HG02623 (cell line): ENCODE measurements around the gene SLC2A4RG.

Experiments used
- ATAC-seq: cut with Tn5 transposase; IDR thresholded peaks from one replicate; pipeline ENCODE4 v1.9.1; 2021; ENCODE audit warnings: moderate library complexity; ENCODE audit not compliant: unreplicated experiment

SLC2A4RG gene

DNA sequence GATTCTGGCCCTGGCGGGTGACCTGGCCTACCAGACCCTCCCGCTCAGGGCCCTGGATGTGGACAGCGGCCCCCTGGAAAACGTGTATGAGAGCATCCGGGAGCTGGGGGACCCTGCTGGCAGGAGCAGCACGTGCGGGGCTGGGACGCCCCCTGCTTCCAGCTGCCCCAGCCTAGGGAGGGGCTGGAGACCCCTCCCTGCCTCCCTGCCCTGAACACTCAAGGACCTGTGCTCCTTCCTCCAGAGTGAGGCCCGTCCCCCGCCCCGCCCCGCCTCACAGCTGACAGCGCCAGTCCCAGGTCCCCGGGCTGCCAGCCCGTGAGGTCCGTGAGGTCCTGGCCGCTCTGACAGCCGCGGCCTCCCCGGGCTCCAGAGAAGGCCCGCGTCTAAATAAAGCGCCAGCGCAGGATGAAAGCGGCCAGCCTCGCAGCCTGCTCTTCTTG is 868 bp upstream of the SLC2A4RG start:
- no peak for ATAC-seq

DNA sequence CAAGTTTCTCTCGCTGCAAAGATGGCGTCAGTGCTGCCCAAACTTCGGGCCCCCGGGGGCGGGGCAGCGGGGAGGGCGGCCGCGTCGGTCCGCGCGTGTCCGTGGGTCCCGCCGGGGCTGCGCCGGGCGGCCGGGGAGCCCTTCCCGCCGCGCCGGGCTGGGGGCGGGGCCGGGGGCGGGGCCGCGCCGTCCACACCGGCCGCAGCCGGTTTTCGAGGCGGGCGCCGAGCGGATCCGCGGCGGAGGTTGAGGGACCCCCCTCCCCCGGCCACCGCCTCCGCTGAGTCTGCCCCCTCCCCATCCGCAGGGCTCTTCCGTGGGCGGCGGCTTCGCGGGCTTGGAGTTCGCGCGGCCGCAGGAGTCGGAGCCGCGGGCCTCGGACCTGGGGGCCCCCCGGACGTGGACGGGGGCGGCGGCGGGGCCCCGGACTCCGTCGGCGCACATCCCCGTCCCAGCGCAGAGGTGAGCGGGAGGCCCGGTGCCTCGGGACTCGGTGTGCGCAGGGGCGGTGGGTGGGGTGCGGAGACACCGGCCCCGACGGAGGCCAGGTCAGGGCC is 572 bp downstream of the SLC2A4RG start:
- peak; percentile 17 for ATAC-seq

DNA sequence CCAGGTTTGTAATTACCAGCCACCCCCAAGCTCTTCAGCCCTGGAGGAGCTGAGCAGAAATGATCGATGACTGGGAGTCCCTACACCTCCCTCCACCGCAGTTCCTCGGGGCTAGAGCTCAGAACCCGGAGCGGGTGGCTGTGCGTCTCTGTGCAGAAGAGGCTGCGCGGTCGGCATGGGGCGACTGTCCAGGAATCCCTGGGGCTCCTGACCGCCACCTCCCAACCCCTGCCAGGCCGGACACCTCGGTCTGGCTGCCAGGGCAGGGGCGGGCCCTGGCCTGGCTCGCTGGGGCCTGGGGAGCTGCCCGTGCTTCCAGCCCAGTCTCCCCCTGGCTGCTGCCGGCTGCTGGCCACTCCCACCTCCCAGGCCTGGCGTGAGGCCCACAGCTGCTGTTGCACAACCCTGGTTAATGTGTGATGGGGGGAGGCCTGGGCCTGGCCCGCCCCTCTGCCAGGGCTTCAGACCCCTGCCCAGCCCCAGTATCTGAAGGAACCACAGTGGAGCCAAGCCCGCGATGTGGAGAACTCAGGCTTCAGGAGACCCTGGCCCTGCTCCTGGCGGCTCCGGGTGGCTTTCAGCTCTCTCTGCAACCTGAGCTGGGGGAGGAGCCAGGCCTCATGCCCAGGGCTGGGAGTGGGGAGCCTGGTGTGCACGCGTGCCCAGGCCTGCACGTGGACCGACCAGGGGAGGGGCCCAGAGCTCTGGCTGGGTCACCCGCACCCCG is 1.2 kb downstream of the SLC2A4RG start:
- no peak for ATAC-seq

DNA sequence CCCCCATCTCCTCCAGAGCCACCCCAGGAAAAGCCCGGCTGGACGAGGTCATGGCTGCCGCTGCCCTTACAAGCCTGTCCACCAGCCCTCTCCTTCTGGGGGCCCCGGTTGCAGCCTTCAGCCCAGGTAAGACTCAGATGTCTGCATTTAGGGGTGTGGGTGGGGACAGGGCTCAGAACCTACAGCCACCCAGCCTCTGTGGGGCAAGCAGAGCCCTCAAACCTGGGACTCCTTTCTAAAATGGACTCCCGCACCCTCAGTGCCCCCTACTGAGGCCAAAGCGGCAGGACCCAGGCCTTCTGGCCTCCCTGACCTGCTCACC is 1.7 kb downstream of the SLC2A4RG start:
- no peak for ATAC-seq

DNA sequence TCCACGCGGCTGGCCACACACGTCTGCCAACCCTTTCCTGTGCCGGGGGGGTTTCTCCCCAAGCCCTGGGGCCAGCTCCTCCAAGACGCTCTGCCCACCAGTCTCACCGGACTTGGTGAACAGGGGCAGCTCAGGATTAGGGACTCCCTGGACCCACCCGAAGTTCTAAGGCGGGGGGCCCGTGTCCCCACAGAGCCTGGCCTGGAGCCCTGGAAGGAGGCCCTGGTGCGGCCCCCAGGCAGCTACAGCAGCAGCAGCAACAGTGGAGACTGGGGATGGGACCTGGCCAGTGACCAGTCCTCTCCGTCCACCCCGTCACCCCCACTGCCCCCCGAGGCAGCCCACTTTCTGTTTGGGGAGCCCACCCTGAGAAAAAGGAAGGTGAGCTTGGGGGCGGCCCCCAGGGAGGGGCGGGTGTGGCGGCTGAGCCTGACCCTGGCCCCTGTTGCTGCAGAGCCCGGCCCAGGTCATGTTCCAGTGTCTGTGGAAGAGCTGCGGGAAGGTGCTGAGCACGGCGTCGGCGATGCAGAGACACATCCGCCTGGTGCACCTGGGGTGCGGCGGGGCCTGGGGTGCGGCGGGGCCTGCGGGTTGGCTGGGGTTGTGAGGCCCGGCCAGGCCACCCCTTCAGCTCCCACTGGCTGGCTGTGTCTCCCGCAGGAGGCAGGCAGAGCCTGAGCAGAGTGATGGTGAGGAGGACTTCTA is 2.3 kb downstream of the SLC2A4RG start:
- no peak for ATAC-seq

DNA sequence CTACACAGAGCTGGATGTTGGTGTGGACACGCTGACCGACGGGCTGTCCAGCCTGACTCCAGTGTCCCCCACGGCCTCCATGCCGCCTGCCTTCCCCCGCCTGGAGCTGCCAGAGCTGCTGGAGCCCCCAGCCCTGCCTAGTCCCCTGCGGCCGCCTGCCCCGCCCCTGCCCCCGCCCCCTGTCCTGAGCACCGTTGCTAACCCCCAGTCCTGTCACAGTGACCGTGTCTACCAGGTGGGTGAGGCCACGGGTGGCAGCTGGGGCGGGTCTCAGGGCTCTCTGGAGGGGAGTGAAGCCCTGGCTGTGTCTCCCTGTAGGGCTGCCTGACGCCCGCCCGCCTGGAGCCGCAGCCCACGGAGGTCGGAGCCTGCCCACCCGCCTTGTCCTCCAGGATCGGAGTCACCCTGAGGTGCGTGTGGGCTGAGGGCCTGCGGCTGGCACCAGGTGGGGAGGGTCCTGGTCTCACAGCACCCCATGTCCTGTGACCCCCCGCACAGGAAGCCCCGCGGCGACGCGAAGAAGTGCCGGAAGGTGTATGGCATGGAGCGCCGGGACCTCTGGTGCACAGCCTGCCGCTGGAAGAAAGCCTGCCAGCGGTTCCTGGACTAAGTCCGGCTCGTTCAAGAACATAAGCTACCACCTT is 2.9 kb downstream of the SLC2A4RG start:
- no peak for ATAC-seq

DNA sequence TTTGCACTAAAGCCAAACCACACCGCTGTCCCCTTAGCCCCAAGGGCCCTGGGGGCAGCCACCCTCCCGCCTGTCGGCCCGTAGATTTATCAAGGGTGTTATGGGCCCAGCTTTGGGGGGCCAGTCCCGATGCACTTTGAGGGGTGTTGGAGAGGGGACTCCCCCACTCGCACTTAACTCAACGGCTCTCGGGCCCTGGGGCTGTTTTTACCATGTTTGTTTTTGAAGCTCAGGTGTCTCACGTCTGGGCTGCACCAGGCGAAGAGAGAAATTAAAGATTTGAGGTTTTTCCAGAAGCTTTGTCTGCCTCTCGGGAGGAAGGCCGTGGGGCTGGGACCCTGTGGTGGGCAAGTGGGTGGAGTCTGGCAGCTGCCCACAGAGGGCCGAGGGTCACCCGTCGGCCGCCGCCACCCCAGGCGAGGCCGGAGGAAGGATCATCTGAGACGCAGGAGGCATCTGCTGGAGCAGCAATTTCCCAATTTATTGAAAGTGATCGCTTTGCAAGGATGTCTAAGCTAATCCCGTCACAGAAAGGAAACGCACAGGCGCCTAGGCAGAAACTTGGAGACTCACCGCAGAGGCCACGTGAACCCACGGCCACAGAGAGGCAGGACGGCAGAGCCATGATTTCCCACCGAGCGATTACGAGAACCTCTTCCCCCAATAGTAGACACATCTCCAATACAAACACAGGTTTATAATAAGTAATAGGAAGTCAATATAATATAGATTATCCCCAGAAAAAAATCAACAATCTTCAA is 3.8 kb downstream of the SLC2A4RG start:
- no peak for ATAC-seq

DNA sequence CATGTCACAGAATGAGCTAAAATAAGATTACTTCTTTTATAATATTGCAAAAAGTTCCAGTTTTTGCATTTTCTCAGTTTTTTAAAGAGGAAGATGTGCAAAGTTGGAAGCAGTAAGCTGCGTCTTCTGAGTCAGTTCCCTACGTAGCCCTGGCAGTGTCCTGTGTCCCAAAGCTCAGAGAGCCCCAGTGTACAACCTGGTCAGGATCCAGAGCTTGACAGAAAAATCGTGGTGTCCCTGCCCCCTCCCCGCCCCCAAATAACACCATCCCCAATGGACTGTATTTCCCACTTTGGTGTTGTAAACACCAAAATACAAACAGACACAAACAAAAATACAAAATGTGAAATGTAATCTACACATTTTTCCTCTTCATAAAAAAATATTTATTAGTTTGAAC is 4.6 kb downstream of the SLC2A4RG start:
- ATAC-seq = no peak

DNA sequence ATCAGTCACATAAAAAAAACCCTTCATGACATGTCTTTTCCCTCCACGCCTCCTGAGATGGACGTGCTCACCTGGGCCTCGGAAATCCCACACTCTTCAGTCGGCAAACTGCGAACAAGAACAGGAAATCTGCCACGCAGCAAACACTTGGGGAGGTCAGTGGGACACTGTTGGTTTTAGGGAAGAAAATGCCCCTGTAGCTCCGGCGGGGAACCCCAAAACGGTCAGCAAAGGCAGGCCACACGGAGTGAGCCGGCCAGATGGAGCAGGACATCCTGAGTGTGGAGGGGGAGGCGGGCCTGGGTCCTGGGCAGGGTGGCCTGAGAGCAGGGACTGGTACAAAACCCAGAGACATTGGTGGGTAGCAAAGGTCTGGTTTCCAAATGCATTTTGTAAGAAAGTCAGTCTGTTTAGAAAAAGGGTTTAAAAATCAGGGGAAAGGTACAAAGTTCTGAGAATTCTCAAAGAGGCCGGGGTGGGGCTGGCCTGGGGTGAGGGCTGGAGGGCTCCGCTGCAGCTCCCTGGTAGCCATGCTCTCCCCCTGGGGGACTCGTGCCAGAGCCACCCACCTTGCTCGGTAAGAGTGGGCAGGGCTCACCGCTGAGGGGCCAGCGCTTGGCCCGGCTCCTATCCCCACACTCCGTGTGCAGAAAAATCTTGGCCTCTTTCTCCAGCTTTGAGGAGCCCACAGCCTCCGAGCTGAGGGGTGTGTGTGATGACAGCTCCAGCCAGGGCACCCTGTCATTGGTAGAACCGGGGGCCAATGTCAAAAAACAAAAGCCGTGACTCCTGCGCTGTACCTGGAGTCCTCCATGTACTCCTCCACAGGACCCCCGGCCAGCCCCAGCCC is 5.2 kb downstream of the SLC2A4RG start:
- ATAC-seq = no peak

DNA sequence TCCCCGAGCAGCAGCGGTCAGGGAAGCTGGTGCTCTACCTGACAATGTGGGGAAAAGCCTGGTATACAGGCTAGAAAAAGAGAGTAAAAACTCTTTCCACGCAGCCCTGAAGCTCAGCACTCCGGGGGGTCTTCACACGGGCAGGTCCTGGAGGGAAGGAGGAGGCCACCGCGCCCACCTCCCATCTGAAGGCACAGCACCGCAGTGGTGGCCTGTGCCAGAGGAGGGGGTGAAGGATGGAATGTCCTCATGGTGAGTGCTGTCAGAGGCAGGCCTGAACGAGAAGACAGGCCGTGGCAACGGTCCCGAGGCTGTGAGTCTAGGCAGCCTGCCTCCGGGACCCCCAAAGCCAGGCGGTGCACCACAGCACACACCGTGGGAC is 5.8 kb downstream of the SLC2A4RG start:
- no peak for ATAC-seq

DNA sequence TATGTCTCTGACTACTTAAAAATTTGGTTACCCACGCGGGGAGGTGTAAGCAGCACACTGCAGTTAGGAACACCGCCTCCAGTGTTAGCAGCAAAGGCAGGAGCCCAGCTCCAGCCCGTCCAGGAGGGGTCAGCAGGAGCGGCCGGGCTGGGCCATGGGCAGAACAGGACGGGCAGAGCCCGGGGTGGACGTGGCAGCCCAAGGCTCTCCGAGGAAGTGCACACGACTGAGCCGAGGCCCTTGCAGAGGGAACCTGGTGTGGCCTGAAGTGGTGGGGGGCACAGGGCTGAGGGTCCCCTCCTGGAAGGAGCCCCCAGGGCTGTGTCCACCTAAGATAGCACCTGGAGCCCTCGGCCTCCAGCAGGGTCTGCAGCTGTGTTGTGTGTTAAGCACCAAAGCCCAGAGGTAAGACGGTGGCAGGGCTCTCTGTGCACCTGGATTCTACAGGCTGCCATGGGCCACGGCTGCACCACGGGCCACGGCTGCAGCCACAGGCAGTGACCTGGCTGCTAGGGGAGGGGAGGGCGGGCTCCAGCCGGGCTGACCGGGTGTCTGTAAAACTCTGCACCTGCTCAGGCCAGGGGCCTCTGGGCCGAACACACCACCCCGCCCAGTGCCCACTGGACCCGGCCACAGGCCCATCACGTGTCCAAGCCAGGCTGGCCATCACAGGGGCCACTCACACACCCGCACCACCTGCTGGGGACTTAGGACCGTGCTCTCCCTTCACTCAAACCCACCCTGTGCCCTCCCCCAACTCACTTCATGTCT is 6.6 kb downstream of the SLC2A4RG start:
- ATAC-seq = no peak

DNA sequence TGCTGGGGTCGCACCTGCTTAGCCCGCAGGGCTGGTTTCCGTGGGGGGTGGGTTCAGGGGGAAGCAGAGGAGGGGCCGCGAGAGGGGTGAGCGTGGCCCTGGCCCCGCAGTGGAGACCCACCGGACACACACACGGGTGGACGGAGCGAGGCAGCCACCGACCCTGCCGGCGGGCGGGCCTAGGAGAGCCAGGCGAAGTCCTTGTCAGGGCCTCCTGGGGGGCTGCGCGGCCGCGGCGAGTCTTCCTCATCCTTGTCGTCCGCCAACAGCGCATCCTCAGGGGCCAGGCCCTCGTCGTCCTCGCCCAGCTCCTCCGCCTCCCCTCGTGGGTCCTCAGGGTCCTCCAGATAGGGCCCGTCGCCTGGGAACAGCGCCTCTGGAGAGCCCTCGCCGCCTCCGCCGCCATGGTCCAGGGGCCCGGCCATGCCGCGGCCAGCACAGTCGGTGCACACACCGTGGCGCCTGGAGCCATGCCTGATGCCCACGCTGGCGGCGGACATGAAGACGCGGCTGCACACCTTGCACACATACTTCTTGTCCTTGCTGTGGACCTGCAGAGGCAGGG is 7.3 kb downstream of the SLC2A4RG start:
- no peak for ATAC-seq

DNA sequence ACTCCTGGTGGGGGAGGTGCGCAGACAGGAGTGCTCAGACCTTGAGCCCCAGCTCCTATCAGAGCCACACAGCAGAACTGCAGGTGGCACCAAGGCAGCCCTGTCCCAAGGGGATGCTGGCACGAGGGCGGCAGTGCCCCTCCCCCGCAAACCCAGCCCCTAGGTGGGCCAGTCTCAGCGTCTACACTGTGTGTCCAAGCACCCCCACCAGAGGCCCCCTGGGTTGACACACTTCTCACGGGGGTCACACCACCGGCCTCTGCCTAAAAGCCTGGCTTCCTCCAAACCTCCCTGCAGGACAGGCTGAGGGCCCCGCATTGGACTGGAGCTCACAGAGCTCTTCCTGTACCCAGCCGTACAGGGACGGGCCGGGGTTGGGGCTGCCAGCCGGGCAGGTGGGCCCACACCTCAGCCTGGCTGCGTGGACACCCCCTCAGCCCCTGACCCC is 8.1 kb downstream of the SLC2A4RG start:
- no peak for ATAC-seq

DNA sequence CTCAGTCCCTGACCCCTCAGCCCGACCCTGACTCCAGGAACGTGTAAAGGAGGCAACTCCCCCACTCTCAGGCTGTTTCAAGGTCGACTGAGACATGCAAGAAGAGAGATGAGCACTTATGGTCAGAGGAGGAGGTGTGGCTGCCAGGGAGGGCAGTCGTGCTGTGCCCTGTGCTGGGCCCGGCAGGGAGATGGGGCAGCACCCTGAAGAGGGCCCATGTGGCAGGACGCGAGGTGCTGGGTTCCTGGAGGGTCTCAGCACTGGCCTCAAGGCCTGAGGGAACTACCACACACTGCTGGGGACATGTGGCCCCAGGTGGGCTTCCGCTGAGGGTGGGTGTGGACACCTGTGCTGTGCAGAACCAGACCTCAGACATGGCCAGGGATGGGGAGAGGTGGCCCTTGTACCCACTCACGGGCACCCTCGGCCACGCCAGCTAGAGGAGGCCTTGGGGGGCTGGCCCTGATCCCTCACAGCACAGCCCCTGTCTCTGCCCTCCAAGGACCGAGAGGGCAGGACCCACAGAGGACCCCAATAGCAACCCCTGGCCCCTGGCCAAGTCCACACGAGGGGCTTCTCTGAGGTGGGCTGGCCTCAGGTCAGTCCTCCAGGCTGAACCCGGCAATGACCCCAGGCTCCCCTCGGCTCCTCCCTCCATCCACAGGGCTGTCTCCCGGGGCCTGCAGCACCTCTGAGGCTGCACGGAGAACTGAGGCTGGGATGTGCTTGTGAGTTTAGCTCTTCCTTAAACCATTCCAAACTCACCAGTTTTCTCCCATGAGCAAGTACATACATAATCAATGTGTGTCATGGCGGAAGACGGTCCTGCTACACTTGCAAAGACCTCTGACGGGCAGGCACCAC is 8.7 kb downstream of the SLC2A4RG start:
- no peak for ATAC-seq

DNA sequence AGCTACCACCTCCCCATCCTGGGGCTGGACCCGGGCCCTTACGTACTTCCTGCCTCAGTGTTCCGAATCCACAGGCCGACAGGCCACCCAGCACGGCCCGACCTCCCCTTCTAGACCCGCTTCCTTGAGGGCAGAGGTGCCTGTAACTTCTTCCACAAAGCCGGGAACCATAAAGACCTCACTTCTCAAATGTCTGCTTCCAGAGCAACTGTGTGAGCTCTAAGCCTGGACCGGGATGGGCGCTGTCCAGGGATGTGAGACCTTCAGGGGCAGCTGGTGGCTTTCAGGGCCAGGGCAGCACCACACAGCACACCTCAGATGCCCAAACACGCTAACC is 9.3 kb downstream of the SLC2A4RG start:
- no peak for ATAC-seq

DNA sequence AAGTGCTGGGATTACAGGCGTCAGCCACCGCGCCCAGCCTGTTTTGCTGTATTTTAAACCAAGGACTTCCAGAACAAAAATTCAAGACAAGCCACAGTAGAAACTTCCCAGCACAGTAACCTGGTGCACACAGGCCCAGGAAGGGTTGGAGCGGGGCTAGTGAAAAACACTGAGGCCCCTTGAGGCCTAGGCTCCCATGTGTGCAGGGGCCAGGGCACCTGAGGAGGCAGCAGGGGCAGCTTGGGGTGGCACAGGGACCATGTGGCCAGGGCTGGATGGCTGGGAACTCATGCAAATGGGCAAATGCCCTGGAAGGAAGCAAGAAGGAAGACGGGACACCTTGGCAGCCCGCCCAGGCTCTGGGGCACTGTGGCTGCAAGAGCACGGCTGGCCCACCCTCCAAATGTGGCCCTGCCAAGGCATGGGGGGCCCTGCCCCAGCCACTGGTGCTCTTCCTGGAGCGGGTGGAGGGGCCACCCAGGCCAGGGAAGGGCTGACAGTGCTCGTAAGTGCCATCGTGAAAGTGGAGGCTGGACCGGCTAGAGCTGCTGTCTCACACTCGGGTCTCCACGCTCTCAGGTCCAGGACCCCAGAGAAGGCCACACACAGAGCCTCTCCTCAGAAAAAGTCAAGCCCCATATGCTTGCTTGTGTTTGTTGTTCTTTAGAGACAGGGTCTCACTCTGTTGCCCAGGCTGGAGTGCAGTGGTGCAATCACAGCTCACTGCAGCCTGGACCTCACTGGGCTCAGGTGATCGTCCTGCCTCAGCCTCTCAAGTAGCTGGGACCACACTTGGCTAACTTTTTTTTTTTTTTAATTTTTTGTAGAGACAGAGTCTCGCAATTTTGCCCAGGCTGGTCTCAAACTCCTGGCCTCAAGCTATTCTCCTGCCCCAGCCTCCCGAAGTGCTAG is 10.3 kb downstream of the SLC2A4RG start:
- no peak for ATAC-seq

DNA sequence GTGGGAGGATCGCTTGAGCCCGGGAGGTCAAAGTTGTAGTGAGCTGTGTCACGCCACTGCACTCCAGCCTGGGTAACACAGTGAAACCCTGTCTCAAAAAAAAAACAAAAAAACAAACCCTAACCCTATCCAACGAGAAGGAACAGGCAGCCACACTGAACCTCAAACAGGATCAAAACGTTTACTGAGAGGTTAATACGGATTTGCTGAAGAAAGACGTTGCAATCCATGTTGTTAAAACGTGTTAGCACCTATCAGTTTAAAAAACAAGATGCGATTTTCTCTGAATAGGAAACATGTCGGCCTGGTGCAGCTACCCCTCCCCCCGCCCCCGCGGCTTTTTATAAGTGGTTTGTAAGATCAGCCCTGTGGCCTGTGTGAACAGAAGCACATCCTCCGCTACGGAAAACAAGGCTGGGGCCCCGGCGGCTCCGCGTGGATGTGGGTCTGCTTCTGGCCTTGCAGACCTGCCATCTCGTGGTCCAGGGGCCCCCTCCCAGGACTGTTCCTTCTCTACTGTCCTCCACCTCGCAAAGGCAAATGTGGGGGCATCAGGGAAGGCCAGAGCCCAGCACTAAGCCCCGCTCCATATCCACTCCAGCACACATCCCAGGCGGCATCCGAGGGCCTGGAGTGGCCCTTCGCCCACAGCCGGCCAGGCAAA is 11.4 kb downstream of the SLC2A4RG start:
- ATAC-seq = no peak
